Fibroblast of mammary gland (primary cell): ENCODE measurements around the gene KCNIP4.
"Not testable (repeated sequence)": the region's sequence is repeated elsewhere in the genome, so short reads cannot be mapped to it uniquely, and the experiment has no call there.

Source experiments
- DNase-seq: peaks from one replicate; pipeline ENCODE4 v3.0.0-alpha.2; 2010; ENCODE audit warnings: low read depth
- H3K4me3 ChIP-seq: 2 replicates; pipeline ENCODE4 v1.5.1; 2011; ENCODE audit warnings: low read depth, mild to moderate bottlenecking, low read length, moderate library complexity; ENCODE audit not compliant: control insufficient read depth
- TF ChIP-seq, protein P1 (sequence below): conservative IDR thresholded peaks from 2 replicates; pipeline ENCODE4 v1.5.1; 2011; ENCODE audit warnings: low read depth, low read length, inconsistent platforms; ENCODE audit not compliant: control insufficient read depth, insufficient read depth

The KCNIP4 gene

DNA sequence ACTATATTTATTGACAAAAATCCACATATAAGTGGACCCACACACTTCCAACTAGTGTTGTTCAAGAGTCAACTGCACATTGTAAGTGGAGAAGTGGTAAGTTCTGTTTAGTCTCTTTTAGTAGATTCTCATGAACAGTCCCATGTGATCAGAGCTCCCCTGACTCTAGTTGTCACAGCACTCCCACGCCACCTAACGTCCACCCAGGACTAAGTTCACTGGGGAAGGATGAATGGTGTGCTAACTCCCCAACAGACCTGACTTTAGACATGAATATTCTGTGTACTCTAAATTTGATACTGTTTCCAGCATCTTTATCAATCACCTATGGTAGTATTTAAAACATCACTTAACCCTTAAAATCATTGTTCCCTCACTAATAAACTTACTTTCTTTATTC lies 1188.5 kb downstream of the KCNIP4 start:
- DNase-seq, result peak; percentile 3
- no peak overlapping the region for H3K4me3 ChIP-seq
- TF ChIP-seq, protein P1, sequence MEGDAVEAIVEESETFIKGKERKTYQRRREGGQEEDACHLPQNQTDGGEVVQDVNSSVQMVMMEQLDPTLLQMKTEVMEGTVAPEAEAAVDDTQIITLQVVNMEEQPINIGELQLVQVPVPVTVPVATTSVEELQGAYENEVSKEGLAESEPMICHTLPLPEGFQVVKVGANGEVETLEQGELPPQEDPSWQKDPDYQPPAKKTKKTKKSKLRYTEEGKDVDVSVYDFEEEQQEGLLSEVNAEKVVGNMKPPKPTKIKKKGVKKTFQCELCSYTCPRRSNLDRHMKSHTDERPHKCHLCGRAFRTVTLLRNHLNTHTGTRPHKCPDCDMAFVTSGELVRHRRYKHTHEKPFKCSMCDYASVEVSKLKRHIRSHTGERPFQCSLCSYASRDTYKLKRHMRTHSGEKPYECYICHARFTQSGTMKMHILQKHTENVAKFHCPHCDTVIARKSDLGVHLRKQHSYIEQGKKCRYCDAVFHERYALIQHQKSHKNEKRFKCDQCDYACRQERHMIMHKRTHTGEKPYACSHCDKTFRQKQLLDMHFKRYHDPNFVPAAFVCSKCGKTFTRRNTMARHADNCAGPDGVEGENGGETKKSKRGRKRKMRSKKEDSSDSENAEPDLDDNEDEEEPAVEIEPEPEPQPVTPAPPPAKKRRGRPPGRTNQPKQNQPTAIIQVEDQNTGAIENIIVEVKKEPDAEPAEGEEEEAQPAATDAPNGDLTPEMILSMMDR, result peak; percentile 9

DNA sequence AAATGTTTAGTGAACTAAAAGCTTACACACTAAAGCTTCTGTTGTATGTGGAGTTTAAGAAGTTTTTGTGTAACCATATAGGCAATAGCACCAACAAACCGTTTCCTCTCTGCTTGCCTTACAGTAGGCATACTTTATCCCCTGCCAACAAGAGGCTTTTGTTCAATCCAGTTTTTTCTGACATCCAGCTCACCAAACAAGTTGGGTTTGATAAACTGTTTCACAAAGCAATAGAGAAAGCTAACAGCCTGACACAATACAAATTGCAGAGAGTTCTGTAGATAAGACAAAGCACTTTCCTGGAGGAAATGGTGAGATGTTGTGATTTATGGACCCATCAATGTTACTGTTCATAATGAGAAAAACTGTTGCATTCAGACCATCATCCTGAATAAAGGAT lies 1194.5 kb downstream of the KCNIP4 start:
- no peak overlapping the region for H3K4me3 ChIP-seq
- DNase-seq, result no peak
- TF ChIP-seq, protein P1, result no peak

DNA sequence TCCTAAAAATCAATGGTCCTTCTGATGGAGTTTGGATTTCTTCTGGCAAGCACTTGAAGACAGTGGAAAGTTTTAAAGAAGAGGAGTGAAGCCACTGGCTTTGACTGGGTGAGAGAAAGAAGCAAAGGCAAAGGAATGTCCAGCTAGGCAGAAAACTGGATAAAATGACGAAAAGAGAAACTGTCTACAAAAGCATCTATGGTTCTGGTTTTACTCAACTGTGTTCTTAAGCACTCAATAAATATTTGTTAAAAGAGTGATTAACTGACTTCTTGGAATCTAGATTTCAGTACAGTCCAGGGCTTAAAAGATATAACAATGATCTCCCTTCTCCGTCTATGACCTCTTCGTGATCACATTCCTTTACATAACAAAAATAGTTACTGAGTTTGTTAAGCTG lies 1195.9 kb downstream of the KCNIP4 start:
- TF ChIP-seq, protein P1, result no peak
- no peak overlapping the region for H3K4me3 ChIP-seq
- no peak for DNase-seq

DNA sequence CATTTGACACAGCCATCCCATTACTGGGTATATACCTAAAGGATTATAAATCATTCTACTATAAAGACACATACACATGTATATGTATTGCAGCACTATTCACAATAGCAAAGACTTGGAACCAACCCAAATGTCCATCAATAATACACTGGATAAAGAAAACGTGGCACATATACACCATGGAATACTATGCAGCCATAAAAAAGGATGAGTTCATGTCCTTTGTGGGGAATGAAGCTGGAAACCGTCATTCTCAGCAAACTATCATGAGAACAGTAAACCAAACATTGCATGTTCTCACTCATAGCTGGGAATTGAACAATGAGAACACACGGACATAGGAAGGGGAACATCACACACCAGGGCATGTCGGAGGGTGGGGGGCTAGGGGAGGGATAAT lies 1202.6 kb downstream of the KCNIP4 start:
- not testable (repeated sequence) for H3K4me3 ChIP-seq, DNase-seq

DNA sequence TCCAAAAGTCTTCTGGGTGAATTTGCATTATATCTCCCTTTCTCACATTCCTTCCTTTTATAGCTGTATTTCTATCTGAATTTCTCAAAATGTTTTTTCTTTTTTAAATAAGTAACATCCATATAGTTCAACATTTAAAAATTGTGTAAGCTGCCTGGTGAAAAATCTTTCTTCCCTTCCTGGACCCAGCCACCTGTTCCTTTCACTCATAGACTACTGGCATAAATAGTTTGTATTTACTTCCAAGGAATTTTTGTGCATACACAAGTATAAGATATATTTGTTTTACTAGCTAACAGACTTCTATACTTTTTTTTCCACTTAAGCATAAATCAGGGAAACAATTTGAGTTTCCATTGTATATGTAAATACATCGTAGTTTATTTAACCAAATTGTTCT lies 1212.6 kb downstream of the KCNIP4 start:
- H3K4me3 ChIP-seq, result no peak overlapping the region

DNA sequence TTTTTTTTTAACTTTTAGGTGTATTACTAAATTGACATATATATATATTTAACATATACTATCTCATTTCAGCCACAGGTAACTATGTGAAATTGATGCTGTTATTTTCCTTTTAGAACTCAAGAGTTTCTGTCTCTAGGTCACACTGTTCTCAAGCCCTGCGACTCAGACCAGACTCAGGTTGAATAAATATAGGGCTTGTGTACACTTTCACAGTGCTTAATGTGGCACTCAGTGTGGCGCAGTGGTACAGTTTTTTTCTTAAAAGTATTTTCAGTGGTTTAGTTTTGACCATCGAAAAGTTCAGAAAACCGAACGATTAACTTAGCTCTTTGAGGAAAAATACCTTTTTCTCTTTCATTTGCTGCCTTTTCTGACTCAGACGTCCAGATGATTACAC lies 1223.7 kb downstream of the KCNIP4 start:
- H3K4me3 ChIP-seq, result no peak overlapping the region
- TF ChIP-seq, protein P1, result no peak
- DNase-seq, result no peak

More for the DNA sequence above, 1212.6 kb downstream of the KCNIP4 start:
- TF ChIP-seq, protein P1, result no peak
- DNase-seq, result no peak

DNA sequence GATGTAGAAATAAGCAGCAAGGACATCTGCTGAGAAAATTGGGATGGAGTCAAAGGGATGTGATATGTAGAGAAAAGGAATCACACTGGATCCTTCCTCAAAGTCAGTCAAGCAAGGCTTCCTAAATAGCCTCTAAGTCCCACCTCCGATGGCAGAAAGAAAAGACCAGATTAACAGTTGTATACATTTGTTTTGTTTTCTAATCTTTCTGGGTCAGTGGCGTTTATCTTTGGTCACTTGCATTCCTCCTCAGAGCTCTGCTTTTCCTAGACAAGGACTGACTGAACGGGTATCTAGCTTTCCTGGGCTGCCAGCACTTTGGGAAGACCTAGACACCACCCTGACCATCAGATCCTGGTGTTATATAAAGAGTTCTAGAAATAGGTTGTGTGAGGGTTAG lies 1225.1 kb downstream of the KCNIP4 start:
- DNase-seq, result no peak
- no peak overlapping the region for H3K4me3 ChIP-seq
- TF ChIP-seq, protein P1, result no peak
